GM12878 (cell line): ENCODE measurements around the gene GNAT1. TPM values are rescaled to one million over a fixed set of nuclear protein-coding genes. Genes with fewer than 3 reads are reported as not detected.
"Not testable (repeated sequence)": the region's sequence is repeated elsewhere in the genome, so short reads cannot be mapped to it uniquely, and the experiment has no call there.

ENCODE experiments used
- ATAC-seq: fragments of 200-7000 bp; cut with Tn5 transposase; 3 replicates; pipeline ENCODE4 v1.9.1; 2020; ENCODE audit warnings: mild to moderate bottlenecking, moderate library complexity
- BruUV-seq: library from RNA; stranded (reverse); fragments of 400-500 nt; replicated peaks from 2 replicates; lab custom pipeline; 2021; lab: Mats Ljungman, UMichigan
- CTCF ChIA-PET: fragments of 300-600 bp; sonication (Branson Sonifier 250); formaldehyde crosslinking; extraction: SDS; loops from one replicate; lab custom pipeline; 2021; ENCODE audit warnings: inconsistent platforms; lab: Yijun Ruan, JAX
- POLR2A ChIA-PET: fragments of 350-600 bp; formaldehyde crosslinking; extraction: SDS; loops from one replicate; lab custom pipeline; 2021; ENCODE audit warnings: inconsistent platforms; lab: Charles Lee
- RAD21 ChIA-PET: fragments of 300-600 bp; sonication (Branson Sonifier 250); formaldehyde crosslinking; loops from one replicate; lab custom pipeline; 2023; ENCODE audit warnings: antibody characterized with exemption; ENCODE audit not compliant: unreplicated experiment; lab: Charles Lee
- SMC1A ChIA-PET: fragments of 300-600 bp; sonication (Branson Sonifier 250); formaldehyde crosslinking; loops from one replicate; lab custom pipeline; 2023; ENCODE audit not compliant: unreplicated experiment, uncharacterized antibody; lab: Charles Lee
- DNase-seq: peaks from one replicate; pipeline ENCODE4 v3.0.0-alpha.2; 2011; ENCODE audit warnings: low read depth, low spot score
- FAIRE-seq: peaks from 3 replicates; lab custom pipeline; 2011; peaks lifted over from hg19 to GRCh38; lab: Jason Lieb, UNC
- H2AFZ ChIP-seq: 2 replicates; pipeline ENCODE4 v1.6.0; 2011; ENCODE audit warnings: low read depth, low read length, control low read depth; ENCODE audit not compliant: control insufficient read depth
- H3K27ac ChIP-seq: 2 replicates; pipeline ENCODE4 v1.5.1; 2011; ENCODE audit warnings: control low read depth; ENCODE audit not compliant: control insufficient read depth, insufficient read depth
- H3K27me3 ChIP-seq, 2 experiments: replicated peaks in 1 of 2; 2 replicates each; pipeline versions ENCODE4 v1.6.0 to v1.6.1; 2011; ENCODE audit warnings: low read length in 1 of 2; ENCODE audit not compliant: control insufficient read depth in 2 of 2, insufficient read depth in 2 of 2
- H3K36me3 ChIP-seq, 2 experiments: 2 replicates each; pipeline ENCODE4 v1.5.1; 2011; ENCODE audit warnings: low read length in 1 of 2; ENCODE audit not compliant: control insufficient read depth in 2 of 2, insufficient read depth in 2 of 2
- H3K4me1 ChIP-seq: 2 replicates; pipeline ENCODE4 v1.6.1; 2011; ENCODE audit warnings: mild to moderate bottlenecking, low read length, moderate library complexity, mixed read lengths; ENCODE audit not compliant: control insufficient read depth, insufficient read depth
- H3K4me2 ChIP-seq: 2 replicates; pipeline ENCODE4 v1.6.0; 2011; ENCODE audit warnings: control low read depth; ENCODE audit not compliant: control insufficient read depth, insufficient read depth
- H3K4me3 ChIP-seq: fragments of 200-600 bp; sonication (generic); 2 replicates; pipeline ENCODE4 v1.5.1; 2016
- H3K79me2 ChIP-seq: 2 replicates; pipeline ENCODE4 v1.6.0; 2011; ENCODE audit warnings: low read length; ENCODE audit not compliant: control insufficient read depth, insufficient read depth
- H3K9ac ChIP-seq: 2 replicates; pipeline ENCODE4 v1.8.0; 2011; ENCODE audit warnings: low read length, control low read depth, mixed read lengths; ENCODE audit not compliant: control insufficient read depth, insufficient read depth
- H3K9me3 ChIP-seq: replicated peaks from 3 replicates; pipeline ENCODE4 v1.5.1; 2011; ENCODE audit warnings: mild to moderate bottlenecking, low read length; ENCODE audit not compliant: control insufficient read depth, insufficient read depth
- H4K20me1 ChIP-seq: 2 replicates; pipeline ENCODE4 v1.6.0; 2011; ENCODE audit not compliant: control insufficient read depth, insufficient read depth
- ATF7 ChIP-seq: fragments of 450-650 bp; IDR thresholded peaks from 2 replicates; pipeline ENCODE4 v1.6.1; 2016; ENCODE audit warnings: low read depth, mild to moderate bottlenecking
- MLLT1 ChIP-seq: fragments of 450-650 bp; IDR thresholded peaks from 2 replicates; pipeline ENCODE4 v1.6.1; 2016; ENCODE audit warnings: mild to moderate bottlenecking
- WGBS: methylation state at CpG from one replicate; pipeline ENCODE4 v1.1.6; 2016; ENCODE audit warnings: low lambda C conversion rate; ENCODE audit not compliant: insufficient replicate concordance, insufficient coverage; ENCODE audit errors: missing lambda C conversion rate; 5-methylcytosine and 5-hydroxymethylcytosine counted together
- in situ Hi-C: fragments of 300-500 bp; cut with MboI; formaldehyde crosslinking; loops from 9 replicates; pipeline ENCODE4 v1.14.3; 2018; ENCODE audit warnings: mixed read lengths
- intact Hi-C: fragments of 100-400 bp; cut with micrococcal nuclease; formaldehyde crosslinking; loops from one replicate; pipeline ENCODE4 v1.14.2; 2022; ENCODE audit not compliant: unreplicated experiment
- polyA plus RNA-seq, 11 experiments: library from polyadenylated mRNA; depleted of rRNA in 4 of 11; unstranded in 6 of 11; stranded (reverse) in 5 of 11; fragments of >200 nt; fragmentation: Nextera tagmentation in 4 of 11; fragmentation: Illumina TruSeq in 1 of 11; extraction: Ambion mirVana in 4 of 11; extraction: Trizol in 1 of 11; gene quantifications; 1 replicate in 1 of 11; 2 replicates in 10 of 11; pipeline versions ENCODE4 v1.2.1 to v1.2.3, GENCODE V29; 2011 to 2016; ENCODE audit warnings: inconsistent platforms in 2 of 11, missing spikeins in 2 of 11, low read depth in 1 of 11
- total RNA-seq, 4 experiments: library from RNA; depleted of rRNA in 3 of 4; stranded (reverse); fragments of >200 nt in 3 of 4; fragmentation: Illumina TruSeq in 1 of 4; extraction: Trizol in 1 of 4; gene quantifications; 2 replicates each; pipeline versions ENCODE4 v1.2.1 to v1.2.3, GENCODE V29; 2013 to 2021

GNAT1 gene
- total and polyA plus RNA-seq, 10 of the 15 experiments (the other 5 are each of a cell fraction or from before 2014, with no cell fraction given): not detected

- H3K4me1 ChIP-seq: peaks cover 19% of the 10 kb centered on the region
- BruUV-seq, intact Hi-C loops, H3K9me3 ChIP-seq, H3K79me2 ChIP-seq, FAIRE-seq, H3K36me3 ChIP-seq, H3K27me3 ChIP-seq, ATAC-seq, DNase-seq, H4K20me1 ChIP-seq: not testable (repeated sequence)
- in situ Hi-C loops: loop anchor here (5.0 kb wide), 1 partner anchor 36 kb away; the partner anchor contains the start of gene GNAT1
- 61% methylated on average over 15 of the region's 15 CpGs for WGBS
- ChIA-PET CTCF (interaction anchor here (1.1 to 7.4 kb wide), 9 partner anchors 8 to 71 kb away, joined by 3 to 149 read pairs (median 27); partner anchors contain the start of genes GNAI2, GNAT1, HYAL3 and NAA80), SMC1A (interaction anchor here (0.8 to 5.1 kb wide), 7 partner anchors 11 to 71 kb away, joined by 3 to 51 read pairs (median 6); partner anchors contain the start of genes GNAT1, HYAL3 and NAA80), RAD21 (interaction anchor here (0.6 to 6.8 kb wide), 10 partner anchors 9 to 1462 kb away, joined by 3 to 73 read pairs (median 12); partner anchors contain the start of gene GNAT1)
- H3K9ac ChIP-seq: peak overlapping the region; percentile 86
- peak overlapping the region; percentile 91 for H3K4me2 ChIP-seq
- peak overlapping the region; percentile 92 for H2AFZ ChIP-seq
- H3K4me3 ChIP-seq: peak overlapping the region; percentile 85
- peak overlapping the region; percentile 82 for H3K27ac ChIP-seq
- TF ChIP-seq ATF7 (peak; percentile 71), MLLT1 (0 out of 2 replicates have a peak, but pooled peaks have one; percentile 16)
- TF ChIP-seq, all 136 proteins: peak for 2; not testable (repeated sequence) for 134
- POLR2A ChIA-PET: interaction anchor here (0.7 to 3.7 kb wide), 8 partner anchors 9 to 1834 kb away, joined by 3 to 38 read pairs (median 6); partner anchors contain the start of gene GNAI2
Observed at GRCh38 chr3:50228184-50228763, 36.9 kb downstream of the GNAT1 start.
